Uterus (tissue), 4 donors: ENCODE measurements around the gene TMEM161A. TPM values are rescaled to one million over a fixed set of nuclear protein-coding genes. Genes with fewer than 3 reads are reported as not detected.

ENCODE experiments used
- DNase-seq, 2 donors: peaks; one replicate each; pipeline ENCODE4 v3.0.0-alpha.2; 2019 to 2020
- H3K27ac ChIP-seq, 2 donors: fragments of 200-600 bp; sonication (generic); 1 replicate in 1 of 2; 2 replicates in 1 of 2; pipeline ENCODE4 v1.5.1; 2016 to 2018
- H3K27me3 ChIP-seq, 2 donors: fragments of 200-600 bp; sonication (generic); one replicate each; pipeline ENCODE4 v1.5.1; 2018 to 2019; ENCODE audit warnings: control low read depth in 1 of 2
- H3K36me3 ChIP-seq, 2 donors: fragments of 200-600 bp; sonication (generic); one replicate each; pipeline ENCODE4 v1.5.1; 2019; ENCODE audit warnings: control low read depth in 1 of 2
- H3K4me1 ChIP-seq, 2 donors: fragments of 200-600 bp; sonication (generic); one replicate each; pipeline ENCODE4 v1.5.1; 2018 to 2019; ENCODE audit warnings: control low read depth in 1 of 2
- H3K4me3 ChIP-seq, 2 donors: fragments of 200-600 bp; sonication (generic); 1 replicate in 1 of 2; 2 replicates in 1 of 2; pipeline ENCODE4 v1.5.1; 2018 to 2019; ENCODE audit warnings: mild to moderate bottlenecking in 1 of 2
- H3K9me3 ChIP-seq, 2 donors: fragments of 200-600 bp; sonication (generic); one replicate each; pipeline ENCODE4 v1.5.1; 2019; ENCODE audit warnings: control low read depth in 1 of 2
- POLR2A ChIP-seq, 2 donors: fragments of 450-650 bp; IDR thresholded peaks; one replicate each; pipeline ENCODE4 v1.6.1; 2016; ENCODE audit warnings: antibody characterized with exemption in 2 of 2, mild to moderate bottlenecking in 1 of 2, moderate library complexity in 1 of 2
- intact Hi-C: fragments of 100-400 bp; cut with DNase I; formaldehyde crosslinking; loops from one replicate; pipeline ENCODE4 v1.15.1; 2023; ENCODE audit warnings: low total_unique reads
- total RNA-seq, 4 donors: library from RNA; depleted of rRNA in 3 of 4; stranded (reverse); fragments of >200 nt in 3 of 4; gene quantifications; one replicate each; pipeline versions ENCODE4 v1.1.0 to v1.2.4, GENCODE V29; 2014 to 2023
- TF ChIP-seq, protein P1 (sequence below), 4 experiments: fragments of 200-600 bp in 2 of 4; fragments of 450-650 bp in 2 of 4; sonication (generic) in 2 of 4; IDR thresholded peaks; one replicate each; pipeline ENCODE4 v1.5.1; 2016 to 2019; ENCODE audit warnings: antibody characterized with exemption in 4 of 4, mild to moderate bottlenecking in 2 of 4, moderate library complexity in 1 of 4
- donor health status: DM: yes; HTN: yes; CAD: no.

TMEM161A gene
- total RNA-seq, 4 donors from 2014 or later: 3.5 to 33.6 (median 17.3) TPM

DNA sequence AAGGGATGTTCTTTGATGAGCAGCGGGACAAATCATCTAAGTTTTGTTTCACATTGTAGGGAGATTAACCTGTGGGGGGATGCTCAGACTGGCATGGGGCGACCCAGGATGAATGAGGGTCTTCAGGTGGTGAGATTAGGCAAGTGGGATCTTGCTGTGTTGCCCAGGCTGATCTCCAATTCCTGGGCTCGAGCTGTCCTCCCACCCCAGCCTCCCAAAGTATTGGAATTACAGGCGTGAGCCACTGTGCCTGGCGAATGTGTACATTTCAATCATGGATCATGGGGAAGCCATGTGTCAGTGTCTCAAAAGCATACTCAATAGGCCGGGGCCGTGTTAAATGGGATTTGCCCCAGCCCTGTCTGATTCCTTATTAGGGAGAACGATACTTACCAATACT, 66.4 kb downstream of the TMEM161A start:
- H3K36me3 ChIP-seq: no peaks in the 10 kb centered on the region
- H3K9me3 ChIP-seq: no peaks in the 10 kb centered on the region
- no peak for DNase-seq
- no peaks in the 10 kb centered on the region for H3K4me1 ChIP-seq
- no peak for TF ChIP-seq POLR2A (IDR thresholded peaks at IDR 0.05)
- TF ChIP-seq, protein P1, sequence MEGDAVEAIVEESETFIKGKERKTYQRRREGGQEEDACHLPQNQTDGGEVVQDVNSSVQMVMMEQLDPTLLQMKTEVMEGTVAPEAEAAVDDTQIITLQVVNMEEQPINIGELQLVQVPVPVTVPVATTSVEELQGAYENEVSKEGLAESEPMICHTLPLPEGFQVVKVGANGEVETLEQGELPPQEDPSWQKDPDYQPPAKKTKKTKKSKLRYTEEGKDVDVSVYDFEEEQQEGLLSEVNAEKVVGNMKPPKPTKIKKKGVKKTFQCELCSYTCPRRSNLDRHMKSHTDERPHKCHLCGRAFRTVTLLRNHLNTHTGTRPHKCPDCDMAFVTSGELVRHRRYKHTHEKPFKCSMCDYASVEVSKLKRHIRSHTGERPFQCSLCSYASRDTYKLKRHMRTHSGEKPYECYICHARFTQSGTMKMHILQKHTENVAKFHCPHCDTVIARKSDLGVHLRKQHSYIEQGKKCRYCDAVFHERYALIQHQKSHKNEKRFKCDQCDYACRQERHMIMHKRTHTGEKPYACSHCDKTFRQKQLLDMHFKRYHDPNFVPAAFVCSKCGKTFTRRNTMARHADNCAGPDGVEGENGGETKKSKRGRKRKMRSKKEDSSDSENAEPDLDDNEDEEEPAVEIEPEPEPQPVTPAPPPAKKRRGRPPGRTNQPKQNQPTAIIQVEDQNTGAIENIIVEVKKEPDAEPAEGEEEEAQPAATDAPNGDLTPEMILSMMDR (IDR thresholded peaks at IDR 0.05): no peak
- no peaks in the 10 kb centered on the region for H3K27me3 ChIP-seq
- intact Hi-C loops: no loop called here
- no peak overlapping the region for H3K4me3 ChIP-seq
- no peak overlapping the region for H3K27ac ChIP-seq

Other genes with a start within 250 kb of the TMEM161A start
- 1 to 10 TPM in 1 of 4 donors, under 1 TPM in 1, not detected in 2; 0.30 to 4.9 TPM for gene CERS1, start 242.3 kb downstream of the TMEM161A start, total RNA-seq
- 100 to 1,000 TPM in 2 of 4 donors, 10 to 100 TPM in 2; 93.7 to 190 (median 134) TPM for gene COPE, start 219.1 kb downstream of the TMEM161A start, total RNA-seq
- gene DDX49, start 218.8 kb downstream of the TMEM161A start, total RNA-seq: 10 to 100 TPM; 27.7 to 40.9 (median 31.4) TPM
- gene HOMER3, start 197.3 kb downstream of the TMEM161A start, total RNA-seq: 10 to 100 TPM in 3 of 4 donors, 1 to 10 TPM in 1; 4.4 to 24.8 (median 23.3) TPM
- 10 to 100 TPM; 22.5 to 95.8 (median 53.7) TPM for gene SUGP2, start 105.0 kb downstream of the TMEM161A start, total RNA-seq
- gene ARMC6, start 104.9 kb downstream of the TMEM161A start, total RNA-seq: 10 to 100 TPM; 12.0 to 32.3 (median 15.6) TPM
- 10 to 100 TPM in 1 of 4 donors, 1 to 10 TPM in 3; 2.9 to 25.7 (median 5.9) TPM for gene SLC25A42, start 74.5 kb downstream of the TMEM161A start, total RNA-seq
- 1 to 10 TPM in 1 of 4 donors, under 1 TPM in 1, not detected in 2; 0.55 to 2.0 TPM for gene MEF2B, start 31.8 kb upstream of the TMEM161A start, total RNA-seq
- 10 to 100 TPM in 1 of 4 donors, 1 to 10 TPM in 1, under 1 TPM in 1, not detected in 1; 0.26 to 28.4 (median 4.0) TPM for gene BORCS8, start 53.7 kb upstream of the TMEM161A start, total RNA-seq
- gene RFXANK, start 53.8 kb upstream of the TMEM161A start, total RNA-seq: 10 to 100 TPM; 24.4 to 60.2 (median 53.8) TPM
- 10 to 100 TPM in 2 of 4 donors, 1 to 10 TPM in 1, under 1 TPM in 1; 0.77 to 16.0 (median 8.5) TPM for gene NR2C2AP, start 64.9 kb upstream of the TMEM161A start, total RNA-seq
- gene NCAN, start 73.5 kb upstream of the TMEM161A start, total RNA-seq: under 1 TPM in 1 of 4 donors, not detected in 3; 0.21 TPM
- under 1 TPM in 1 of 4 donors, not detected in 3; 0.88 TPM for gene TM6SF2, start 134.8 kb upstream of the TMEM161A start, total RNA-seq
- gene SUGP1, start 182.0 kb upstream of the TMEM161A start, total RNA-seq: 10 to 100 TPM in 2 of 4 donors, 1 to 10 TPM in 2; 9.5 to 43.6 (median 14.0) TPM
- gene MAU2, start 182.4 kb upstream of the TMEM161A start, total RNA-seq: 10 to 100 TPM; 32.4 to 87.6 (median 70.0) TPM